Measurements from ENCODE around the gene GGN. TPM values are rescaled to one million over a fixed set of nuclear protein-coding genes. Genes with fewer than 3 reads are reported as not detected.

The GGN gene
- total and polyA plus RNA-seq, 2 of the 13 experiments (the other 11 are each of a cell fraction or from before 2014, with no cell fraction given) = not detected

- Histone ChIP-seq H3K4me1 (ENCODE audit: insufficient read depth, low read length) (peaks cover 36% of the 10 kb centered on the region), H3K9me3 (ENCODE audit: low read length) (no peaks in the 10 kb centered on the region), H3K27me3 (ENCODE audit: control insufficient read depth in 1 of 2, insufficient read depth in 2 of 2, low read length in 2 of 2) (peaks cover 15 to 43% of the 10 kb centered on the region in 2 experiments; a peak in 4 of 5 replicates), H3K36me3 (replicated peaks in 1 of 2; ENCODE audit: control insufficient read depth in 1 of 2, insufficient read depth in 2 of 2, low read length in 2 of 2) (no peaks in the 10 kb centered on the region), H3K79me2 (ENCODE audit: insufficient read depth, low read length) (no peaks in the 10 kb centered on the region), H3K27ac (ENCODE audit: extremely low read length, insufficient read depth, low read length) (no peak overlapping the region), H3K4me3 (replicated peaks in 1 of 3; ENCODE audit: insufficient read depth in 1 of 3, low read depth in 2 of 3, low read length in 3 of 3) (peak overlapping the region; percentile 57 to 75 (median 62); a peak in 5 of 6 replicates), H3K4me2 (ENCODE audit: low read depth, low read length) (peak overlapping the region; percentile 88), H3K9ac (ENCODE audit: insufficient read depth, low read depth, low read length) (no peak overlapping the region), H2AFZ (ENCODE audit: low read length) (no peak overlapping the region), H4K20me1 (ENCODE audit: insufficient read depth, low read length) (no peaks in the 10 kb centered on the region)
- ATAC-seq = peak; percentile 55
- peak; percentile 23 for DNase-seq (ENCODE audit: low spot score)
- in situ Hi-C loops (cut with HindIII; ENCODE audit: extremely low pct_ligation_motif_present, low pct_unique_long_range_greater_than_20kb) (no loop called here), intact Hi-C loops (cut with micrococcal nuclease; ENCODE audit: unreplicated experiment) (loop anchor here (1.0 kb wide), 1 partner anchor 8 kb away; no protein-coding TSS in a partner anchor)
- CTCF ChIA-PET (ENCODE audit: low intra/inter-chr PET ratio, low total read pairs) = no interaction called here
- BruUV-seq (replicated peaks) = no TSS peak
- FAIRE-seq = no peak
- 2% methylated on average over 19 of the region's 68 CpGs for WGBS (ENCODE audit: low lambda C conversion rate)
- POLR2A ChIA-PET = interaction anchor here (0.9 to 2.2 kb wide), 4 partner anchors 12 to 41 kb away, joined by 3 to 24 read pairs (median 4); partner anchors contain the start of genes FAM98C, GGN, PSMD8 and SPRED3
- no peak for TF ChIP-seq FOXA1 (IDR thresholded peaks at IDR 0.05)
- TF ChIP-seq FOXA1 (CRISPR knock-in tag; IDR thresholded peaks at IDR 0.05) = 0 out of 2 replicates have a peak, but pooled peaks have one; percentile 23
- peak; percentile 46; the same call in 1 of the 2 replicates for TF ChIP-seq ZNF225 (CRISPR knock-in tag; IDR thresholded peaks at IDR 0.05)
- 0 out of 2 replicates have a peak, but pooled peaks have one; percentile 57 for TF ChIP-seq PCBP1 (IDR thresholded peaks at IDR 0.05; ENCODE audit: borderline replicate concordance, low read depth, low read length)
- no peak for TF ChIP-seq ZNF101 (CRISPR knock-in tag; IDR thresholded peaks at IDR 0.05; ENCODE audit: borderline replicate concordance, low read depth)
- peak; percentile 25; the same call in 1 of the 2 replicates for TF ChIP-seq GABPB1 (CRISPR knock-in tag; IDR thresholded peaks at IDR 0.05)
- TF ChIP-seq, protein P1, sequence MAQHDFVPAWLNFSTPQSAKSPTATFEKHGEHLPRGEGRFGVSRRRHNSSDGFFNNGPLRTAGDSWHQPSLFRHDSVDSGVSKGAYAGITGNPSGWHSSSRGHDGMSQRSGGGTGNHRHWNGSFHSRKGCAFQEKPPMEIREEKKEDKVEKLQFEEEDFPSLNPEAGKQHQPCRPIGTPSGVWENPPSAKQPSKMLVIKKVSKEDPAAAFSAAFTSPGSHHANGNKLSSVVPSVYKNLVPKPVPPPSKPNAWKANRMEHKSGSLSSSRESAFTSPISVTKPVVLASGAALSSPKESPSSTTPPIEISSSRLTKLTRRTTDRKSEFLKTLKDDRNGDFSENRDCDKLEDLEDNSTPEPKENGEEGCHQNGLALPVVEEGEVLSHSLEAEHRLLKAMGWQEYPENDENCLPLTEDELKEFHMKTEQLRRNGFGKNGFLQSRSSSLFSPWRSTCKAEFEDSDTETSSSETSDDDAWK (CRISPR knock-in tag; IDR thresholded peaks at IDR 0.05) = no peak
- TF ChIP-seq ZNF577 (CRISPR knock-in tag; IDR thresholded peaks at IDR 0.05; ENCODE audit: borderline replicate concordance, low read depth) = no peak
- TF ChIP-seq SALL2 (CRISPR knock-in tag; IDR thresholded peaks at IDR 0.05) = 0 out of 2 replicates have a peak, but pooled peaks have one; percentile 39
- TF ChIP-seq HNRNPLL (IDR thresholded peaks at IDR 0.05; ENCODE audit: low read depth, low read length, poor library complexity, severe bottlenecking) = peak; percentile 29
- TF ChIP-seq GPN1 (CRISPR knock-in tag; IDR thresholded peaks at IDR 0.05; ENCODE audit: borderline replicate concordance) = no peak
- TF ChIP-seq ZFY (CRISPR knock-in tag; IDR thresholded peaks at IDR 0.05) = peak; percentile 16; the same call in 1 of the 2 replicates
- peak; percentile 44; the same call in 1 of the 2 replicates for TF ChIP-seq ARID4A (CRISPR knock-in tag; IDR thresholded peaks at IDR 0.05; ENCODE audit: borderline replicate concordance)
- TF ChIP-seq ZNF776 (CRISPR knock-in tag; IDR thresholded peaks at IDR 0.05) = 0 out of 2 replicates have a peak, but pooled peaks have one; percentile 34
Measured at GRCh38 chr19:38362076-38362945, 25.5 kb downstream of the GGN start.
